GM18511 (cell line): ENCODE measurements around the gene ILK.

Experiments used
- ATAC-seq: cut with Tn5 transposase; IDR thresholded peaks from one replicate; pipeline ENCODE4 v1.9.1; 2021; ENCODE audit warnings: mild to moderate bottlenecking, moderate library complexity; ENCODE audit not compliant: unreplicated experiment

The ILK gene

DNA sequence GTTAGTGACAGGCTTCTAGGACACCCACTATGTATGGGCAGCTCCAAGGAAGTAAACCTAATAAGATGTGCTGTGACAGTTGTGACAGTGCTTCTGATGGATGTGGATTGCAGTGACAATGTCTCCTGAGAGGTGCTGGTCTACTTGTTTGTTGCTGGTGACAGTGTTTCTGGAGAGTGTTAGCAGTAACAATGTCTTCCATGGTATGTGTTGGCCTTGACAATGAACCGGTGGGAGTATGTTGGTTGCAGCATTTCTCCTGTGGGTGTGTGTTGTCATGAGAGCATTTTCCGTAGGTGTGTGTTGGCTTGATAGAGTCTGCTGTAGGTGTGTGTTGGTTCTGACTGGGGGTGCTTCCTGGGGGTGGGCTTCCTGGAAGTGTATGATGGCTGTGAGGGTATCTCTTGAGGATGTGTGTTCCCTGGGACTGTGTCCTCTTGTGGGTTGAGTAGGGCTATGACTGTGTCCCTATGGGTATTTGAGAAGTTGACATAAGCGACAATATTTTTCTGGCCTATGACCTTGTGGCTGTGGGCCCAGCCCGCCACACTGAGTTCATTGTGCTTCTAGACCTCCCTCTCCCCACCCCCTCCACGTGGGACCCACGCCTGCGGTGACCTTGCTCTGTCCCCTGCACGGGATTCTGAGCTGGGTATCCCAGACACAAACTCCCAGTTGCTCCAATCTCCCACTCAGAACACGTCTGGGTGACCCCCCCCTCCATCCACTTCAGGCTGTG, 50.9 kb downstream of the ILK start:
- no peak for ATAC-seq

DNA sequence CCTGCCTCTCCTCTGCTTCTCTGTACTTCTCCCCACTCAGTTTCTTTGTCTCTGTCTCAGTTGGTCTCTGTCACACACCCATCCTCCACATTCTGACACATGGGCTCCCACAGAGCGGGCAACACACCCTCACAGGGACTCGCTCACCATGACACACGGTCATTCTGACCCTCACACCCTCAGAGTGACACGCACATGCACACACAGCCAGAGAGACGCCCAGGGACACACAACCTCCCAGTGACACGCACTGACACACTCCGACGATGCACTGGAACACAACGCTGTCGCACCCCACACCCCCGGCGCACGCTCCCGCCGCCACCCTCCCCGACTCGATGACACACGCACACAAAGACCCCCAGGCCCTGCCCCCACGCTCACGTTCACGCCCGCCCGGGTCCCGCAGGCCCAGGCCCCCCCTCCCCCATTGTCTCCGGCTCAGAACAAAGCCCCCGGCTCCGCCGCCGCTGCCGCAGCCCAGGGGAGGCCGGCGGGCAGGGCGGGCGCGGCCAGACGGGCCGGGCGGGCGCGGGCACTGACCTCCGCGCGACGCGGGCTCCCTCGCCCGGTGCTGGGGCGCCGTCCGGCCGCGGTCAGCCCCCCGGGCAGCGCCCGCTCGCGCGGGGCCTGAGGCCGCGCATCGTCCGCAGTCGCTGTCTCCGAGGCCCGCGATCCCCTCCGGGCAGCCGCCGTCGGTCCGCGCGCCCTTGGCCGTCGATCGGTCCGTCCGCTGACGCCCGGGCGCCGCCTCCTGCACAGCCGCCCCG, 51.6 kb downstream of the ILK start:
- peak; percentile 49 for ATAC-seq

DNA sequence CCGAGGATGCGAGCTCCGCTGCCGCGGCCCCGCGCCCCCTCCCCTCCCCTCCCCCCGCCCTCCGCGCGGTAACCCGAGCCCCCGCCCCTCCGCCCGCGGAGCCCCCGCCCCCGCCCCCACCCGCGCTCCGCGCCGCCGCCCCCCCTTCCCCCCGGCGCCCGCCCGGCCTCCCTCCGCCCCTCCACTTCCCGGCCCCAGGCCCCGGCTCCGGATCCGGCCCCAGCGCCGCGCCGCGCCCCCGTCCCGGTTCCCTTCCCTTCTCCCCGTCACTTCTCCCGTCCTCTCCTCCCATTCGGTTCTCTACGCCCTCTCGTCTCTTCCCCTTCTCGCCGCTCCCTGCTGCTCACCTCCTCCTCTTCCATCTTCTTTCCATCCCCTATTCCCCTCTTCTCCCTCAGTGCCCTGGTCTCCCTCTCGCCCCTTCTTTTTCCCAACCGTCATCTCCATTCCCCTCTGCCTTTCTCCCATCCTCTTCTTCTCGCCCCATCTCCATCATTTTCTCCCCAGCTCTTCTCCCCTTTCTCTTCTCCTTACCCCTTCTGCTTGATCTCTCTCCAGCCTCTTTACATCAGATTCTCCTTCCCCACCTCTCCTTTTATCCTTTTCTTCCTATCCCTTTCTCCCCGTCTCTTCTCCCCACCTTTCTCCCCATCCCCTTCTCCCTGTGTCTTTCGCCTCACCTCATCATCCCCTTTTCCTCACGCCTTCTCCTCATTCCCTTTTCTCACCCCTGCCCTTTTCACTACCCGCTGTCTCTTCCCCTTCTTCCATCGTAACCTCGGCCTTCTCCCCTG, 52.4 kb downstream of the ILK start, which contains the start of gene DCHS1:
DCHS1 (minus strand) TSS at position 20 of the 794 bp plus-strand sequence. CDS start 14,196 bp downstream, outside the sequence.
- no peak for ATAC-seq

DNA sequence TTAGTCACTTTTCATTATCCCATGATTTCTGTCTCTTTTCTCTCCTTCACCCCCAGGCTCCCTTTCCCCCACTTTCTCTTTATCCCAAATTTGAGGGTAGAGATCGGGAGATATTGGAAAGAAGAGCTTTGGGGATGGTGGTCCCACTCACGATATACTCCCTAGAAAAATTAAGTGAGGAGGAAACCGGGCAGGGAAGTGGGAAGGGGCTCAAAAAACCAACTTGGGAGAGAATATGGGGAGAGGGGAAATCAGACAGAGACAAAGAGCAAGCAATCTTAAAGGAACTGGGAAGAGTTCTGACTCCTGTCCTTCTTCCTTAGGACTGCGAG, 53.0 kb downstream of the ILK start:
- ATAC-seq, result no peak

- ATAC-seq, result no peak
These were observed 53.4 kb downstream of the ILK start for GRCh38 chr11:6656936-6657335.

GRCh38 chr11:6657346-6657745, 53.8 kb downstream of the ILK start:
- ATAC-seq, result no peak

GRCh38 chr11:6658647-6659046, 55.1 kb downstream of the ILK start:
- no peak for ATAC-seq
